Activated effector memory CD4-positive, alpha-beta T cell treated with anti-CD3 and anti-CD28 coated beads, Interleukin-2, amount 50 U/mL, for 16 hours (primary cell): ENCODE measurements around the gene ZNF598.
"Not testable (repeated sequence)": the region's sequence is repeated elsewhere in the genome, so short reads cannot be mapped to it uniquely, and the experiment has no call there.

Experiments
- DNase-seq: peaks from one replicate; pipeline ENCODE4 v3.0.0-alpha.2; 2020

The ZNF598 gene

GRCh38 chr16:2027024-2028010 lies 17.7 kb upstream of the ZNF598 start:
- DNase-seq: peak; percentile 71

GRCh38 chr16:2026461-2027023 lies 16.9 kb upstream of the ZNF598 start, which contains the start of gene NHERF2:
Gene NHERF2, plus strand, starts transcription at chr16:2026902. Its CDS starts 104 bp downstream, at chr16:2027006.
- peak; percentile 75 for DNase-seq

GRCh38 chr16:2025878-2026460 lies 16.3 kb upstream of the ZNF598 start:
- no peak for DNase-seq

GRCh38 chr16:2025251-2025650 lies 15.6 kb upstream of the ZNF598 start:
- DNase-seq: no peak

GRCh38 chr16:2024032-2024420 lies 14.4 kb upstream of the ZNF598 start:
- no peak for DNase-seq

- DNase-seq: peak; percentile 98
Observed at GRCh38 chr16:2023092-2024031, 13.7 kb upstream of the ZNF598 start.

GRCh38 chr16:2022723-2023091 lies 13.1 kb upstream of the ZNF598 start:
- no peak for DNase-seq

- no peak for DNase-seq
Observed at GRCh38 chr16:2019921-2020831, 10.6 kb upstream of the ZNF598 start.

- DNase-seq: peak; percentile 74
Observed at GRCh38 chr16:2019518-2019920, 9.9 kb upstream of the ZNF598 start, which contains the start of gene NPW. Gene NPW, plus strand, starts transcription at chr16:2019785.

GRCh38 chr16:2016407-2016922 lies 6.8 kb upstream of the ZNF598 start:
- DNase-seq: peak; percentile 72

GRCh38 chr16:2015947-2016208 lies 6.3 kb upstream of the ZNF598 start:
- no peak for DNase-seq

GRCh38 chr16:2015117-2015946 lies 5.7 kb upstream of the ZNF598 start:
- DNase-seq: no peak

- no peak for DNase-seq
Observed at GRCh38 chr16:2013527-2013926, 3.9 kb upstream of the ZNF598 start.

GRCh38 chr16:2011726-2012125 lies 2.1 kb upstream of the ZNF598 start:
- not testable (repeated sequence) for DNase-seq

GRCh38 chr16:2009164-2009711 lies 383 bp downstream of the ZNF598 start:
- DNase-seq: peak; percentile 77

- DNase-seq: peak; percentile 75
Observed at GRCh38 chr16:2008631-2009163, 924 bp downstream of the ZNF598 start.

GRCh38 chr16:2008009-2008526 lies 1.6 kb downstream of the ZNF598 start:
- DNase-seq: peak; percentile 73

GRCh38 chr16:2007081-2007836 lies 2.4 kb downstream of the ZNF598 start:
- no peak for DNase-seq

- no peak for DNase-seq
Observed at GRCh38 chr16:2006317-2006716, 3.3 kb downstream of the ZNF598 start.
